ENCODE data around the gene TFAP2E.

The TFAP2E gene

GRCh38 chr1:35557611-35558373 is 15.3 kb upstream of the TFAP2E start, which contains the start of gene NCDN:
Gene NCDN (plus strand): TSS chr1:35557799. CDS start chr1:35558191, 392 bp downstream.
- DNase-seq, result peak; percentile 98

DNA sequence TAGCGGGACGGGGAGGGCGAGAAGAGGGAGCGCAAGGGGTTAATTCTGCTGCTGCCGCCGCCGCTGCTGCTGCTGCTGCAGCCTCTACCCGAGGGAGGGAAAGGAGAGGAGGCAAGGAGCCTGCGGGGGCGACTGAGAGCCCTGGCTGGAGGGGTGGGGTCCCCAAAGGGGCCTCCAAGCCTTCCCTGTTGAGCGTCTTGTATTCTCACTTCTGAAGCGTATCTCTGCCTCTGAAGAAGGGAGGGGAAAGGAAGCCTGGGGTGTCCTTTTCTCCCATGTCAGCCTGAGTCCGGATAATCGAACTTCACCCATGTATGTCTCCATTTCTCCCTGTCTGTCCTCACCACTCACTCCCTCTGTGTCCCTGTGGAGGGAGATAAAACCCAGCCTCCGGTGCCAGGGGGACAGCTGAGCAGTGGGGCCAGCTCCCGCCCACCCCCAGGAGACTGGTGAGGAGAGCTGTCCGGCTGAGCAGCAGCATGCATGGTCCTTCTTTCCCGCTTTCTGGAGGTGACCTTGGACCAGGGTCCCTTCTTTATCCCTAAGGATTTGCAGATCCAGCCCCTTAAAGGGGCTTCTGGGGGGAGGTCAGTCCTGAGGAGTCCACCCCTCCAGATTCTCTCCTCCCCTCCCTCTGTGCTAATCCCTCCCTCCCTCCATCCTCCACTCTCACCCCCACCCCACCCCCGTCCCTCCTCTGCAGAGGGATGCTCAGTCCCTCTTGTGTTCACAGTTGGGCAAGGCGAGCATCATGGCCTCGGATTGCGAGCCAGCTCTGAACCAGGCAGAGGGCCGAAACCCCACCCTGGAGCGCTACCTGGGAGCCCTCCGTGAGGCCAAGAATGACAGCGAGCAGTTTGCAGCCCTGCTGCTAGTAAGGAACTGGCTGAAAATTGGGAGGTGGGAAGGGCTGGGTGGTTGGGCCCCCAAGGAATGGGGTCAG is 14.5 kb upstream of the TFAP2E start:
- DNase-seq, result peak; percentile 39

DNA sequence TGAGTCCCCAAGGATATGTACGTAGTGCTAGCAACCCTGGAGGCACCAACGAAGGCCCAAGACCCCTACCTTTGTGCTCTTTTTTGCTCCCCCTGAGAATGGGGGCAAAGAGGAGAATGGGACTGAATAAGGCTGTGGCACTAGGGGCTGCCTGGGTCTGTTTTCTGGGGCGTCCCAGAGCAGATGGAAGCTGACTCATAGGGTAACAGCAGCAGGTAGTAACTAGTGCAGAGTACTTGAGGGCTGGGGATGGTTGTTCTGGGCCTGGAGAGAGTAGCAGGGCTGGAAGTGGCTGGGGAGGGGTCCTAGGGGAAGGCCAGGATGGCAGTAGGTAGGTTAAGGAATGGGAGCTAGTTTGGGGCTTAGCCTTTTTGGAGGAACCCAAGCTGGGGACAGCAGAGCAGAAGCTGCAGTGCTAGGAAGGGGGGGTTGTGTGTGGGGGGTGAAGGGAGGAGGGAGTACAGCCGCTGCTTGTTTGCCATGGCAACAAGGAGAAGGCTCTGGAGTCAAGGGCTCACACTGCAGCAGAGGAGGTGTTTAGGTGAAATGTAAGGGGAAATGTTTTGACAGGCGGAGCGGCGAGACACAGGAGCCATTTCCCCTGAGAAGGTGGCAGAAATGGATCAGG is 13.7 kb upstream of the TFAP2E start:
- no peak for DNase-seq

DNA sequence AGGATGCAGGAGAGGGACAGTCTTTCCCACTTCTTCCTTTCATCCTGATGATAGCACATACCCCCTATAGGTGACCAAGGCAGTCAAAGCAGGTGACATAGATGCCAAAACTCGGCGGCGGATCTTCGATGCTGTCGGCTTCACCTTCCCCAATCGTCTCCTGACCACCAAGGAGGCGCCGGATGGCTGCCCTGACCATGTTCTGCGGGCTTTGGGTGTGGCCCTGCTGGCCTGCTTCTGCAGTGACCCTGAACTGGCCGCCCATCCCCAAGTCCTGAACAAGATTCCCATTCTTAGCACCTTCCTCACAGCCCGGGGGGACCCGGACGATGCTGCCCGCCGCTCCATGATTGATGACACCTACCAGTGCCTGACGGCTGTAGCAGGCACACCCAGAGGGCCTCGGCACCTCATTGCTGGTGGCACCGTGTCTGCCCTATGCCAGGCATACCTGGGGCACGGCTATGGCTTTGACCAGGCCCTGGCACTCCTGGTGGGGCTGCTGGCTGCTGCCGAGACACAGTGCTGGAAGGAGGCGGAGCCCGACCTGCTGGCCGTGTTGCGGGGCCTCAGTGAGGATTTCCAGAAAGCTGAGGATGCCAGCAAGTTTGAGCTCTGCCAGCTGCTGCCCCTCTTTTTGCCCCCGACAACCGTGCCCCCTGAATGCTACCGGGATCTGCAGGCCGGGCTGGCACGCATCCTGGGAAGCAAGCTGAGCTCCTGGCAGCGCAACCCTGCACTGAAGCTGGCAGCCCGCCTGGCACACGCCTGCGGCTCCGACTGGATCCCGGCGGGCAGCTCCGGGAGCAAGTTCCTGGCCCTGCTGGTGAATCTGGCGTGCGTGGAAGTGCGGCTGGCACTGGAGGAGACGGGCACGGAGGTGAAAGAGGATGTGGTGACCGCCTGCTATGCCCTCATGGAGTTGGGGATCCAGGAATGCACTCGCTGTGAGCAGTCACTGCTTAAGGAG is 12.6 kb upstream of the TFAP2E start:
- no peak for DNase-seq

- no peak for DNase-seq
Observed at GRCh38 chr1:35561297-35561971, 11.7 kb upstream of the TFAP2E start.

DNA sequence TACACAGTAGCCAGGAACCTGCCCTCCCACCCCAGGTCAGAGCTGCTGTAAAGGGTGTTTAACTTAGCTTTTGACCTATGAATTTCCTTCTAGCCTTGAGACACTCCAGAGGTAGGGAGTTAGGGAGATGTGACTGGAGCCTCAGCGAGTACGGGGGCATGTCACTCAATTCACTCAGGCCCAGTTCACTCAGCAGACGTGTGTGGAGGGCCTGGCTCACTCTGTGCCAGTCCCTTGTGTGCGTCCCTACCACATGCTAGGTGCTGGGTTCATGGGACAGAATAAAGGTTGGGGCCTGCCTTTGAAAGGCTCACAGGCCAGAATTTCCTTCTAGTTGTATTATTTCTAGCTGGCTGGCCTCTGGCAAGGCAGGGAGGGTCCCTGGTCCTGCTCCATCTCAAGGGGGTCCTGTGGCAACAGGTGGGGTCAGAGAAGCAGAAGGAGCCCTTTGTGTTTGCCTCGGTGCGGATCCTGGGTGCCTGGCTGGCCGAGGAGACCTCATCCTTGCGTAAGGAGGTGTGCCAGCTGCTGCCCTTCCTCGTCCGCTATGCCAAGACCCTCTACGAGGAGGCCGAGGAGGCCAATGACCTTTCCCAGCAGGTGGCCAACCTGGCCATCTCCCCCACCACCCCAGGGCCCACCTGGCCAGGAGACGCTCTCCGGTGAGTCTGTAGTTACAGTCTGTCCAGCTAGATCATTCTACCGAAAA is 11.0 kb upstream of the TFAP2E start:
- no peak for DNase-seq

DNA sequence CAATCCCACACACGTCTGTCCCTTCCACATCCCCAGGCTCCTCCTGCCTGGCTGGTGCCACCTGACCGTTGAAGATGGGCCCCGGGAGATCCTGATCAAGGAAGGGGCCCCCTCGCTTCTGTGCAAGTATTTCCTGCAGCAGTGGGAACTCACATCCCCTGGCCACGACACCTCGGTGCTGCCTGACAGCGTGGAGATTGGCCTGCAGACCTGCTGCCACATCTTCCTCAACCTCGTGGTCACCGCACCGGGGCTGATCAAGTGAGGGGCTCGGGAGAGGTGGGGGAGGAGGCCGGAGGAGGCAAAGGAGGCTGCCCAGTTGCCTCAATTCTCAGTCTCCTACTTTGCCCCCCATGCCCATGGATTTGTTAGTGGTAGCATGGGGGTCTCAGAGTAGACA is 9.9 kb upstream of the TFAP2E start:
- no peak for DNase-seq

GRCh38 chr1:35564037-35564883 is 8.9 kb upstream of the TFAP2E start:
- DNase-seq, result peak; percentile 88

DNA sequence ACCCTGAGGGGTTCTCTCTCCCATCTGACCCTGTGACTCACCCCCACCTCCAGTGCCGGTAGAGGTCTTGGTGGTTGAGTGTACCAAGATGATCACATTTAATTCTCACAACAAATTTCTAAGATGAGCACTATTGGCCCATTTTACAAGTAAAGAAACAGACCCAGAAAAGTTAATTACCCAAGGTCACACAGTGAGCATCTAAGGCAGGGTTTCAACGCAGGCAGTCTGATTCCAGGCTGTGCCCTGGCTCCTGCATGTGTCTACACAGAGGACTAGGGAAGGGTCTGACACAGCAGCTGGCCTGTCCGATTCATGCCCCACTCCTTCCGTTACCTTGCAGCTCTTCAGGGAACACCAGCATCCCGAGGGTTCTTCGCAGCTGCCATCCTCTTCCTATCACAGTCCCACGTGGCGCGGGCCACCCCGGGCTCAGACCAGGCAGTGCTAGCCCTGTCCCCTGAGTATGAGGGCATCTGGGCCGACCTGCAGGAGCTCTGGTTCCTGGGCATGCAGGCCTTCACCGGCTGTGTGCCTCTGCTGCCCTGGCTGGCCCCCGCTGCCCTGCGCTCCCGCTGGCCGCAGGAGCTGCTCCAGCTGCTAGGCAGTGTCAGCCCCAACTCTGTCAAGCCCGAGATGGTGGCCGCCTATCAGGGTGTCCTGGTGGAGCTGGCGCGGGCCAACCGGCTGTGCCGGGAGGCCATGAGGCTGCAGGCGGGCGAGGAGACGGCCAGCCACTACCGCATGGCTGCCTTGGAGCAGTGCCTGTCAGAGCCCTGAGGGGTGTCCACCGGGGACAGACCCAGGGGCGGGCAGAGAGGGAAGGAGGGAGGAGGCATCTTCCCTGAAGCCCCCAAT is 8.0 kb upstream of the TFAP2E start:
- DNase-seq, result no peak

DNA sequence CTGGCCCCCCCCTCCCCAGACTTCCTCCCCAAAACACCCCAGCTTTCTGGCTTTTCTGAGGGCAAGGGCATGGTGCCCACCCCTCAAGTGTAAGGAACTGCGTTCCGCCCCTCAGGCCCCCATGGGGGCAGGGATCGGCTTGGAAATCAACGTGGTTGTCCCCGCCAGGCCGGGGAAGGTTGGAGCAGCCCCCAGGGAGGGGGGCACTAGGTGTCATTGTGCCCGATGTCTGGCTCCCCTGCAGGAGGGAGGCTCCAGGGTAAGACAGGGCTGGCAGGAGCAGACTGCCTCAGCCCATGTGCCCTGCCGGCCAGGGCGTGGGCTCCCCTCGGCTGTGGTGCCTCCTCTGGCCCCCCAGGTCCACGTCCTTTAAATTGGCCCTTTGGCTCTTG is 7.4 kb upstream of the TFAP2E start:
- DNase-seq, result no peak

DNA sequence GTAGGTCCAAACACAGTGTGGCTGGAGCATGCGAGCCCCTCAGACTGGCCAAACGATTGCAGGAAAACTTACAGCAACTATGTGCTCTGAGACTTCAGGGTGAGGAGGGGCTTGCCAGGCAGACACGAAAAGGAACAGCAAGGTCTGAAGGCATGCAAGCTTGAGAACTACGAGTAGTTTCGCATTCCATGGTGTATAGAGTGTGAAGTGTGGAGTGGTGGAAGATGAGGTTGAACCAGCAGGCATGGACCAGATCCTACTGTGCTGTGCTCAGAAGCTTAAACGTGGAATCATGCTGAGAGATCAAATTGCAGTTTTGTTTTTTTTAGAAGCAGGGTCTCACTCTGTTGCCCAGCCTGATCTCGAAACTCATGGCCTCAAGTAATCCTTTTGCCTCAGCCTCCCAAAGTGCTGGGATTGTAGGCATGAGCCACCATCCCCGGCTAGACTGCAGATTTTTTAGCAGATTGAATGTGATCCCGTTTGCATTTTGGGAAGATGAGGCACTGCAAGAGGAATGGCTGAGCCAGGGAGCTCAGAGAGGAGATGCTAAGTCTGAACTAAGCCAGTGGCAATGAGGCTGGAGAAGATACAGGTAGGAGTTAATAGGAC is 5.1 kb upstream of the TFAP2E start:
- DNase-seq, result no peak

DNA sequence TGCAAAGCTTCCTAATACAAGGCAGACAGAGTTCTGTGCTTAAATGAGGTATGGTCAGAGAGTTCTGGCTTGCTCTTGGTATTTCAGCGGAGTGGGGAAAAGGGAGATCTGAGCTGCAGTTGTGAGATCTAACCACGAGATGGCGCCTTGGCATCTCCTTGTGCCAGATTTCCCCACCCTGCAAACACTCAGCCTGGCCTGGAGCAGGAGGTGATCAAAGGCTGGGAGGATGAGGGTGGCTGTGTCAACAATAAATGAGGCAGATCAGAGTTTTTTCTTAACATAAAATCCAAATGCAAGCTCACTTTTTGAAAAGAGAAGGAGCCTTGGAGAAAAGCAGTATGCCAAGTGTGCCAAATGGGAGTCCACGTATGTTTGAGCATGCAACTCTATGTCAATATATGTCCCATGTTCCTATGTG is 4.1 kb upstream of the TFAP2E start:
- peak; percentile 71 for DNase-seq

GRCh38 chr1:35569936-35570335 is 3.2 kb upstream of the TFAP2E start:
- no peak for DNase-seq

DNA sequence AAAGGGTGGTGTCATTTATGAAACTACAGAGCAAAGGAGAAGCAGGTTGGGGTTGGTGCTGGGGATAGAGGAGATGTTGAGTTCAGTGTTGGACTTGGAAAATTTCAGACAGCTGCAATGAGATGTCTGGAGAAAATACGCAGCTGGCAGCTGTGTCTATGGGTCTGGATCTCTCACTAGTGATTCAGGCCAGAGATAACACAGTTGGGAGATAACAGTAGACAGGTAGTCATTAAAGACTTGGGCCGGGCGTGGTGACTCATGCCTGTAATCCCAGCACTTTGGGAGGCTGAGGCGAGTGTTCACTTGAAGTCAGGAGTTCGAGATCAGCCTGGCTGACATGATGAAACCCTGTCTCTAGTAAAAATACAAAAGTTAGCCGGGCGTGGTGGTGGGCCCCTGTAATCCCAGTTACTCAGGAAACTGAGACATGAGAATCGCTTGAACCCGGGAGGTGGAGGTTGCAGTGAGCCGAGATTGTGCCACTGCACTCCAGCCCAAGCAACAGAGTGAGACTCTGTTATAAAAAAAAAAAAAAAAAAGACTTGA is 2.5 kb upstream of the TFAP2E start:
- DNase-seq, result no peak

- no peak for DNase-seq
Observed at GRCh38 chr1:35571263-35571662, 1.9 kb upstream of the TFAP2E start.

DNA sequence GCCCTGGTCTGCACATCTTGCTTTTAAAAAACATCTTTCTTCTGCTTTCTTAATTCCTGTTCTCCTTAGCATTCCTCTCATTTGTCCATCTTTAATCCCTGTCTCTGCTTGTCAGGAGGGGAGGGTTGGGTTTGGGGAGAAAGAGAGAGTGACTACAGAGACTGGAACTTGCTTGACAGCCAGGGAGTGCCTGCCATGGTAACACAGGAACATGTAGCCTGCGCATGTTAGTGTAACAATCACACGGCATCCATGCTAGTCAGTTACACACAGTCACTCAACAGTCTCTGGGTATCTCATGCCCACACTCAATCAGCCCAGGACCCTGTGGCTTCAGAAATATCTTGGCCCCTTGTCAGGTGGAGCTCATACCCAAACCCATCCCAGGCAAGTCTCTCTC is 818 bp upstream of the TFAP2E start:
- no peak for DNase-seq

DNA sequence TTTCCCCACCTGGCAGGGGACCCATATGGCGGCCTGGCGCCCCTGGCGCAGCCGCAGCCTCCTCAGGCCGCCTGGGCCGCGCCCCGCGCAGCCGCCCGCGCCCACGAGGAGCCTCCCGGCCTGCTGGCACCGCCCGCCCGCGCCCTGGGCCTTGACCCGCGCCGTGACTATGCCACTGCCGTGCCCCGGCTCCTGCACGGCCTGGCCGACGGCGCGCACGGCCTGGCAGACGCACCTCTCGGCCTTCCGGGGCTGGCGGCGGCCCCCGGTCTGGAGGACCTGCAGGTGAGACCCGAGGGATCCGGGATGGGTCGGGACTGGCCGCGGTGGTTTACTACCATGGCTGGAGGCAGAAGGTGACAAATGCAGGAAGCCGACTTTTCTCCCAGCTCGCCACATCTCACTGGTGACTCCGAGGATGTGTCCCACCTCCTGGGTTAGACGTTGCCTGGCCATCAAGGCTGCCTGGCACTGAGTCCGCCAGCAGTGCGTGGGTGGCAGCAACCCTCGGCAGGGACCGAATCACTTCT is 1.1 kb downstream of the TFAP2E start:
- DNase-seq, result no peak

Measured in stimulated activated CD4-positive, alpha-beta T cell treated with anti-CD3 and anti-CD28 coated beads, Interleukin-15, amount 100 ng/mL, for 24 hours (primary cell).